ENCODE measurements around the gene IGHMBP2. TPM values are rescaled to one million over a fixed set of nuclear protein-coding genes. Genes with fewer than 3 reads are reported as not detected.
A peak's percentile ranks its signal among the peaks of the same experiment; 100 is the strongest.

The IGHMBP2 gene
- total and polyA plus RNA-seq, 2 of the 8 experiments (the other 6 are each of a cell fraction or from before 2014, with no cell fraction given) = 8.4 to 17.6 TPM

DNA sequence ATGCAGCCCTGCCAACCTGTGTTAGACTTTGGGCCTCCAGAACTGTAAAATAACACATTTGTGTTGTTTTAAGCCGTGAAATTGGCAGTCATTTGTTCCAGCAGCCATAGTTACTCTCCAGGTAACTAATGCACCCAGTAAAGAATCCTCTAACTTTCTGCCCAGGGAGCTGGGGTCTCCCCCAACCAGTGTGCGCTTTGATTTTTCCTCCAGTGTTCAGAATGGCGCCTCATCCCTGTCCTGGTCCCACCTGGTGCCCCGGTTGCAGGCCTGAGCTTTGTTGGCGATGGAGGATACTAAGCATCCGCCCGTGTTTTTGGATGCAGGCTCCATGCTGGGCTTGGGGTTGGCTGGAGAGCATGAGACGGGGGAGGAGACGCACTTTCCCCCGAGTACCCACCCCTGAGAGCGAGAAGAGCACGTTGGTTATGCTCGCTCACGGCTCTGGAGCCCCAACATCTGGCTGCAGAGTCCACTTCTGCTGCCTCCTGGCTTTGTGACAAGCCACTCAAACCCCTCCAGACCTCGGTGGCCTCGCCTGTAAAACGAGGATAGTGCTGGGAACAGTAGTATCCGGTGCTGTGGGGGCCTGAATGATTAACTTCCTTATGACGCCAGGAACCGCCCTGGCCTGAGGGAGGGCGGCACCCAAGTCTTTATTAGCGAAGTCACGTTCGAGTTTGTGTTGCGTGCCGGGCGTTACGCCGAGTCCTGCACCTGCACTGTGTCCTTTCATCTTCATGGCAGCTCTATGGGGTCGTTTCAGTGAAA, 51.3 kb downstream of the IGHMBP2 start:
- ChIA-PET POLR2A (ENCODE audit: partially characterized antibody) (interaction anchor here (1.0 kb wide), 1 partner anchor 18 kb away, joined by 3 read pairs; no protein-coding TSS in a partner anchor), CTCF (ENCODE audit: partially characterized antibody) (interaction anchor here (0.6 to 2.6 kb wide), 14 partner anchors 9 to 757 kb away, joined by 3 to 9 read pairs (median 4); no protein-coding TSS in a partner anchor)
- Histone ChIP-seq H2BK15ac (ENCODE audit: low read length) (no peak overlapping the region), H3K36me3 (ENCODE audit: control insufficient read depth in 2 of 4, insufficient read depth in 4 of 4, low read length in 3 of 4) (no peaks in the 10 kb centered on the region), H3K27ac (ENCODE audit: low read depth, low read length) (no peak overlapping the region), H2BK5ac (ENCODE audit: low read depth, low read length) (0 out of 2 replicates have a peak overlapping the region, but pooled peaks have one; percentile 21), H4K8ac (ENCODE audit: extremely low read depth, insufficient read depth, low read length) (peak overlapping the region; percentile 31; the same call in 1 of the 2 replicates), H3K9me3 (ENCODE audit: insufficient read depth in 2 of 2, low read depth in 1 of 2, low read length in 1 of 2) (no peaks in the 10 kb centered on the region), H2BK120ac (replicated peaks; ENCODE audit: low read depth, low read length) (no peak overlapping the region), H3K4me2 (ENCODE audit: insufficient read depth in 1 of 2, low read depth in 2 of 2, low read length in 2 of 2) (no peak overlapping the region), H3K79me2 (ENCODE audit: control insufficient read depth in 1 of 2, insufficient read depth in 2 of 2, low read length in 2 of 2) (no peaks in the 10 kb centered on the region), H3K18ac (ENCODE audit: extremely low read depth, low read length) (no peak overlapping the region), H3K79me1 (ENCODE audit: low read depth, low read length) (no peaks in the 10 kb centered on the region), H2AK5ac (ENCODE audit: low read depth, low read length) (no peak overlapping the region), H2AFZ (ENCODE audit: low read length) (0 out of 2 replicates have a peak overlapping the region, but pooled peaks have one; percentile 16), H4K5ac (ENCODE audit: insufficient read length, low read depth, low read length) (no peak overlapping the region), H3K4ac (replicated peaks; ENCODE audit: insufficient read length, low read depth, low read length) (no peak overlapping the region), H3K4me3 (ENCODE audit: extremely low read depth in 1 of 4, insufficient read depth in 2 of 4, low read depth in 3 of 4, low read length in 4 of 4) (no peak overlapping the region), H3K23me2 (ENCODE audit: low read depth, low read length) (no peaks in the 10 kb centered on the region), H4K91ac (replicated peaks; ENCODE audit: insufficient read length, low read length) (no peak overlapping the region), H3K14ac (ENCODE audit: insufficient read length) (no peak overlapping the region), H3K27me3 (replicated peaks in 1 of 4; ENCODE audit: control insufficient read depth in 3 of 4, extremely low read depth in 1 of 4, insufficient read depth in 3 of 4, low read length in 3 of 4) (no peaks in the 10 kb centered on the region), H4K20me1 (replicated peaks in 1 of 2; ENCODE audit: control insufficient read depth in 1 of 2, insufficient read depth in 2 of 2, low read length in 2 of 2) (no peaks in the 10 kb centered on the region), H3K4me1 (replicated peaks in 1 of 4; ENCODE audit: control insufficient read depth in 3 of 4, insufficient read depth in 4 of 4, low read length in 3 of 4) (peaks cover 0 to 15% (median 6%) of the 10 kb centered on the region in 4 experiments; a peak in 5 of 7 replicates), H2BK20ac (ENCODE audit: low read length) (no peak overlapping the region), H3K9ac (replicated peaks in 1 of 4; ENCODE audit: extremely low read depth in 1 of 4, low read depth in 3 of 4, low read length in 3 of 4) (no peak overlapping the region), H3K56ac (replicated peaks; ENCODE audit: insufficient read length, low read depth, low read length) (no peak overlapping the region), H2BK12ac (ENCODE audit: low read depth, low read length) (0 out of 2 replicates have a peak overlapping the region, but pooled peaks have one; percentile 42), H3K23ac (ENCODE audit: insufficient read length) (no peak overlapping the region)
- DNase-seq (ENCODE audit: low read depth in 1 of 2, low spot score in 2 of 2) (no peak), FAIRE-seq (no peak)
- TF ChIP-seq, protein P1, sequence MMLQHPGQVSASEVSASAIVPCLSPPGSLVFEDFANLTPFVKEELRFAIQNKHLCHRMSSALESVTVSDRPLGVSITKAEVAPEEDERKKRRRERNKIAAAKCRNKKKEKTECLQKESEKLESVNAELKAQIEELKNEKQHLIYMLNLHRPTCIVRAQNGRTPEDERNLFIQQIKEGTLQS (IDR thresholded peaks at IDR 0.05; ENCODE audit: insufficient read depth, low read depth, low read length) = no peak
- TF ChIP-seq BRCA1 (IDR thresholded peaks at IDR 0.05; ENCODE audit: low read depth, low read length) = no peak
- no peak for TF ChIP-seq BACH1 (IDR thresholded peaks at IDR 0.05; ENCODE audit: low read length)
- TF ChIP-seq KDM5A (IDR thresholded peaks at IDR 0.05; ENCODE audit: low read length) = no peak
- TF ChIP-seq SIX5 (IDR thresholded peaks at IDR 0.05; ENCODE audit: low read depth, low read length) = no peak
- no peak for TF ChIP-seq ASH2L (IDR thresholded peaks at IDR 0.05; ENCODE audit: low read length)
- TF ChIP-seq SIN3A (conservative IDR thresholded peaks at IDR 0.05 in 1 of 2, IDR thresholded peaks at IDR 0.05 in 1 of 2; ENCODE audit: low read depth in 1 of 2, low read length in 2 of 2) = no peak
- TF ChIP-seq RXRA (IDR thresholded peaks at IDR 0.05; ENCODE audit: insufficient read depth, low read depth, low read length) = no peak
- 79% methylated on average over 30 of the region's 30 CpGs; no CpG with 5 or more reads in 1 of the 2 experiments for WGBS, 2 experiments (ENCODE audit: extremely low coverage in 1 of 2, insufficient coverage in 1 of 2, insufficient read length in 1 of 2, insufficient replicate concordance in 2 of 2, low coverage in 1 of 2, low lambda C conversion rate in 2 of 2, missing lambda C conversion rate in 1 of 2)

Data from H1 (cell line).